ENCODE results near the gene LIMCH1.
"Not testable (repeated sequence)": the region's sequence is repeated elsewhere in the genome, so short reads cannot be mapped to it uniquely, and the experiment has no call there.

The LIMCH1 gene

GRCh38 chr4:41644288-41644914, 106.4 kb downstream of the LIMCH1 start:
- peak; percentile 82 for DNase-seq

DNA sequence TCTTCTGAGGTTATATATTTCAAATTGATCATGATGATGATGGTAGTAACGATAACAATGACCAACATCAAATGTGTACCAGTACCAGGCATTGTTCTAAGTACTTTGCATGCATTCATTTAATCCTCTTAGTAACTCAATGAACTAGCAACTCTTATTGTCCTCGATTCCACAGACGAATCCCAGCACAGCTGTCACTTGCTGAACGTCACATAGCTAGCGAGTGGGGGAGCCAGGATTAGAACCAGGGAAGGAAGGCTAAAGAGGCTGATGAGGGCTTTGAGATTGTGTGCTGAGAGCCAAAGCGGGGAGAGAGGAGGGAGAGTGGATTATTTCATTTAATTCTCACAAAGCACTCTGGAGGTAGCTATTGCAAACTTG, 106.9 kb downstream of the LIMCH1 start:
- no peak for DNase-seq

- DNase-seq, result no peak
Observed at GRCh38 chr4:41645728-41646390, 107.9 kb downstream of the LIMCH1 start.

- DNase-seq, result no peak
Observed at GRCh38 chr4:41646862-41647261, 108.9 kb downstream of the LIMCH1 start.

DNA sequence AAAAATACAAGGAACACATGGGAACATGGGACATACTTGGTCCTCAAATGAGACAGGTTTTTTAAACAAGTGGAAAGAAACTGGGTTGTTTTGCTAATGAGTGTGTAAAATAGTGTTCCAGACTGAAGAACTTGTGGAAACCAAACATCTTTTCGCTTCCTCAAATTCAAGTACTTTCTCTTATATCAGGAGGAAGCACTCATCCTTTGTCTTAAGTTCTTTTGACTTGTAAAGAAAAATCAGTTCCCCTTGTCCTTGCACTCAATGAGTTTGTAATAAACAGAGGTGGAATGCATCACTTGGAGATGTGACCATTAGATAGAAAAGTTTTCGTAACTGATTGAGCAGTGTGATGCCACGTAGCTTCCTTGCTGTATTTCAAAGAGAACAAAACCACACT, 109.4 kb downstream of the LIMCH1 start:
- no peak for DNase-seq

GRCh38 chr4:41651150-41651549, 113.2 kb downstream of the LIMCH1 start:
- not testable (repeated sequence) for DNase-seq

- DNase-seq, result no peak
Observed at GRCh38 chr4:41652971-41653370, 115.0 kb downstream of the LIMCH1 start.

GRCh38 chr4:41653523-41653922, 115.6 kb downstream of the LIMCH1 start:
- DNase-seq, result no peak

GRCh38 chr4:41655177-41655576, 117.2 kb downstream of the LIMCH1 start:
- no peak for DNase-seq

DNA sequence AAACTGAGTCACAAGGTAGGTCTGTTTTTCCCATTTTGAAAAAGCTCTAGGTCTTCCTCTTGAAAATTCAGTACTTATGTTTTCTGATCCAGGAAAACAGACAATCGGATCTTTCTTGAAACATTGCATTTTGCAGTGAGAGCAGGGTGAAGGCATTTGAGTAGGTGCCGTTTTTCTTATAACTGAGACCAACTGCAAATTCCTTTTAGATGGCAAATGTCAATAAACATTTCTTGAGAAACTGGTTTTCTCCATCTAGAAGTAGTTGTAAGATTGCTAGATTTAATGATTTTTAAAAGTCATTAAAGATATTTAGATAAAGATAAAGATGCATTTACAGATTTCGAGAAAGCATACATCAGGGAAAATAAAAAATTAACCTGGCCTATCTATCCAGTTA, 118.1 kb downstream of the LIMCH1 start:
- no peak for DNase-seq

GRCh38 chr4:41656572-41657520, 118.9 kb downstream of the LIMCH1 start:
- DNase-seq, result no peak

DNA sequence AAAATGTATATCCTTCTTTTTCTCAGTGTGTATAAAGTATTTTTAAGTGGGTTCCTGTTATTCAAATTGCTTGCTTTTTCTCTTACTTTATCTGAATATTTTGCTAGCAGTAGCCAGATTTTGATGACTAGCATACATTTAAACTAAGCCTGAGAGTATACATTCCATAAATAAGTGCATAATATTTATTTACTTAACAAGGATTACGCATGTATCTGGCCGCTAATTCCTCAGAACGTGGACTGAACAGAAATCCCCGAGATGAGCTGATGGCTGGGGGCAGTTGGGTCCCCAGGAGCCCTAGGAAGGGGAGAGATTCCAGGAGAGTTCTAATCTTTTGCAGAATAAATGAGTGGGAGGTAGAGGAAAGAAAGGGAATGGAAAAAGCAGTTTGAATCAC, 119.6 kb downstream of the LIMCH1 start:
- no peak for DNase-seq

DNA sequence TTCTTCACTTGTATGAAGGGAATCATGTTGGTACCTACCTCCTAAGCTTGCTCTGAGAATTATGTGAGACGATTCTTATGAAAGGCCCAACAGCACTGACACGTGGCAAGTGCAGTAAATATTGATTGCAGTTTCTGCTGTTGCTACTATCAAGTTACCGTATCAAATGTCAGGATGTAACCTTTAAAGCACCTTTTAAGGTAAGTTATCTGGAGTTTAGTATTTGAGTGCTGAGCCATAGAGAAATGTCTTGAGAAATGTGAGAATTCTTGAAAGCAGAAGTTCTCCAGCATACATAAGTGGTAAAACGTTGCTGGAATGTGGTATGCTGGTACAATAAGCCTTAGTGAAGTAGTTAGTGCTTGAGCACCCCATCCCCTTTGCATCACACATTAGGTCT, 120.2 kb downstream of the LIMCH1 start:
- no peak for DNase-seq

GRCh38 chr4:41660352-41660751, 122.4 kb downstream of the LIMCH1 start:
- no peak for DNase-seq

- DNase-seq, result no peak
Observed at GRCh38 chr4:41661442-41662076, 123.6 kb downstream of the LIMCH1 start.

GRCh38 chr4:41665636-41666207, 127.8 kb downstream of the LIMCH1 start:
- DNase-seq, result no peak

- no peak for DNase-seq
Observed at GRCh38 chr4:41668024-41668423, 130.1 kb downstream of the LIMCH1 start.

GRCh38 chr4:41670530-41670929, 132.6 kb downstream of the LIMCH1 start:
- no peak for DNase-seq

DNA sequence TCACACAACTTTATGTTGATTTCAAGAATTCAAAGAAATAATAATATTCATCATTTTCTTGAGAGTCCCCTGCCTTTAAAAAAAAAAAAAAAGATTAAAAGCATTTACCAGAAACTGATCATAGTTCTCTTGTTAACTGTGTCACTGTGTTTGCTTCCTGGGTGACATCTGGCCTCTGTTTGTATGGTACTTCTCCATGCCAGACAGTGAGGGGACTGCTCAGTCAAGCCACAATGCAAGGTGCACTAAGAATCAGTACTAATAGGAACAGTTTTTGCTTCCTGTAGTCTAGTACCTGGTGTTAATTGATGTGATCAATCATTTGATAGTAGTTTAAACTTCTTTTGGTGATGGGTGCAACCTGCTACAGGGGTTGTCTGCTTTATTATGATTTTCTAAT, 133.0 kb downstream of the LIMCH1 start:
- DNase-seq, result no peak

DNA sequence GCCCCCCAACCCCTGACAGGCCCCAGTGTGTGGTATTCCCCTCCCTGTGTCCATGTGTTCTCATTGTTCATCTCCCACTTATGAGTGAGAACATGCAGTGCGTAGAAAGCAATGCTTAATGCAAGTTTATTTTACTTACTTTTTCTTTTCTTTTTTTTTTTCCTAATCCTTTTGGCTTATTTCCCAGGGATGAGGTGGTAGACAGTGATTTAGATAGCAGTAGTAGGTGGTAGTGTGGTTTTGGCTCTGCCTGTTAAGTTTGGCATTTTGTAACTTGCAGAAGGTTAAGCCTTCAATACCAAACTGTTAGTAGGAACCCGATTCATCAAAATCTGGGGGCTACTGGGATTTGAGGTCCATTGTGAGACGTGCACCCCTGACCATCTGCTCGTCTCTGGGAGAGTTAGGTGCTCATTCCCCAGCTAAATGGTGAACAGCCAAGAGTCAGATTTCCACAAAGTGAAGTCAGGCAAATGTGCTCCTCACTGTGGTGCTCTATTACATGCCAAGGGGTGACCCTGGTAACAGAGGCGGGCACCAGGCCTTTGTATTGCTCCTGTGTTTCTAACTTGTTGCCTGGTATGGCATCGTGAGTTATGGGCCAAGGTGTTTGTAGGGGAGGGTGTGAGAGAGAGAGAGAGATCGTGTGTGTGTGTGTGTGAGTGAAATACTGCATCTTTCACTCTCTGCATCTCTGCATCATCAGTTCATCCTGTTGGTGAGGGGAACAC, 140.3 kb downstream of the LIMCH1 start:
- no peak for DNase-seq

- DNase-seq, result no peak
Observed at GRCh38 chr4:41678951-41679350, 141.0 kb downstream of the LIMCH1 start.

DNA sequence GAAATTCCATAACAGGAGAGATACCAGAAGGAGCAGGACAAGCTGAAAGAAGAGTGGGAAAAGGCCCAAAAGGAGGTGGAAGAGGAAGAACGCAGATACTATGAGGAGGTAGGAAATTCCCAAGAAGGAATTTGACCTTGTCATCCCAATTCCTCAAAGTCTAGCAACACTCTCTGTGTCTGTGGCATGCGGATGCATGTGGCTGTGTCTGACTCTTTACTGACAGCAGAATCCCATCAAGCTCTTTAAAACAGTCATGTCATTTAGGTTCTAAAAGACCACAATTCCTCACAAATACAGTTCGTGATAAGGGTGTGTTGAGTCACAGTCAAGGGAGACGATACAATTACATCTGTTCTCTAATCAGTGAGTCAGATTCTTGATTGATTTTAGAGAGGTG, 142.0 kb downstream of the LIMCH1 start:
- DNase-seq, result no peak

Measured in right kidney (tissue), 1 donor.